Measurements from ENCODE around the gene GFOD1.
"Not testable (repeated sequence)": the region's sequence is repeated elsewhere in the genome, so short reads cannot be mapped to it uniquely, and the experiment has no call there.

Gene GFOD1

DNA sequence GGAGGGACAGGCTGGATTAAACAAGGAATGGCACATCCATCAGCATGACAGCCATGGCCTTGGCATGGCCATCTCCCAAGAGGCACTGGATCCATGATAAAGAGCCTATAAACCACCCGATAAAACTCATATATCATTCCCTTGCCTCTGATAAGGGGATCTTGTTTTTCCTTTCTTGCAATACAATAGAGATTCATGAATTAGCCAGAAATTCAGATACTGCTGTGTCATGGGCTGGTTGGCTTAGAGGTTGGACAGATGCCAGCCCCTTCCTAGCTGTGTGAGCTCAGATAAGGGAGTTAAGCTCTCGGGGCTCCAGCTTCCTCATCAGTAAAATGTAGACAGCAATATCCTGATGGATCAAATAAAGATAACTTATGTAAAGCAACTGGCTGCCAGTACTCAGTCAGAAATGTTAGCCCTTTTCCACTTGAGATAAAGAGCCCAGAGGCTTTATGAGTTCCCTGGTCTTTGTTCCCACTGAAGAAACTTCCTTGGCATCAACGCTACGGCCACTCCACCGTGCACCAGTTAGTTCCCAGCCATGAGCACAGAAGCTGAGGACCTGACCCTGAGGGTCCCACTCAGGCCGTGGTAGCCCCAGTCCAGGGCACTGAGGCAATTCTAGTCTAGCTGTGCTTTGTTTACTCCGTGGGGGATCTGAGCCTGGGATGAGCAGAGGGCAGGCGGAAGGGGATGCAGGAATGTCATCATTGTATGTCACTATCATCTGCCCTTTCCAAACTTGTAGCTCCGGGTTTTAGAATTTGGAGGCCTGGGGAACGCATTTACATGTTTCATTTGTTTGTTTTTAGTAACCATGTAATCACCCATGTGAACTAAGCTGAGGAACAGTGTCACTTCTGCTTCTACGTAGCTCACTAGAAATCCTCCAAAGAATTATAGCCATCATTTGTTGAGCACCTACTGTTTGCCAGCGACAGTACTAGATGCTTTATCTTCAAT is 91.8 kb downstream of the GFOD1 start:
- no CpG with 5 or more reads among the region's 12 CpGs for WGBS (ENCODE audit: extremely low coverage, insufficient coverage, low lambda C conversion rate)

DNA sequence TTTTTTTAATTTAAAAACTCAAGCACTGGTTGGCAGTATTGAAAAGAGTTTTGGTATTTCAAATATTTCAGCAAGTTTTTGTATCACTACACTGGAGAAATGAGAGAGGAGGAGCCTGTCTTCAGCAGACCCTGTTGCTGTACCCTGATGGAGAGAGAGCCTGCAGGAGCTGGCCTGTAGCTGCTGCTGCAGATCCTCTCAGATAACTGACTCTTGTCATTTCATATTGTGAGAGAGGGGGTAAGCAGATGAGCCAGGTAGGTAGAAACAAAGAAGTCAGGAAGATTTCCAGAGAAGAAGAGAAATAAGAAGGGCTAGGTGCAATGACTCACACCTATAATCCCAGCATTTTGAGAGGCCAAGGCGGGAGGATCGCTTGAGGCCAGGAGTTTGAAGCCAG is 94.9 kb downstream of the GFOD1 start:
- Histone ChIP-seq H3K27ac (ENCODE audit: low read depth, low read length) (no peak overlapping the region), H3K4me3 (ENCODE audit: low read length) (no peak overlapping the region), H3K36me3 (ENCODE audit: control insufficient read depth, insufficient read depth, low read length) (no peaks in the 10 kb centered on the region), H2BK5ac (ENCODE audit: low read length) (no peak overlapping the region), H2BK120ac (ENCODE audit: low read depth, low read length) (no peak overlapping the region), H3K9ac (ENCODE audit: low read length) (no peak overlapping the region), H3K18ac (ENCODE audit: low read length) (no peak overlapping the region), H3K23ac (ENCODE audit: low read length) (no peak overlapping the region), H3K4me1 (ENCODE audit: control insufficient read depth, low read depth, low read length) (no peaks in the 10 kb centered on the region), H2BK15ac (replicated peaks; ENCODE audit: low read depth) (no peak overlapping the region), H3K56ac (ENCODE audit: low read length) (no peak overlapping the region), H3K4ac (ENCODE audit: low read depth, low read length) (no peak overlapping the region), H3K79me2 (ENCODE audit: control insufficient read depth, insufficient read depth, low read length) (no peaks in the 10 kb centered on the region), H2AK5ac (ENCODE audit: low read length) (no peak overlapping the region), H4K8ac (ENCODE audit: low read depth, low read length) (no peak overlapping the region), H4K5ac (ENCODE audit: low read length) (no peak overlapping the region), H3K27me3 (ENCODE audit: insufficient read depth, low read length, poor library complexity) (no peaks in the 10 kb centered on the region), H3K4me2 (ENCODE audit: low read length) (no peak overlapping the region), H3K79me1 (ENCODE audit: low read length) (no peaks in the 10 kb centered on the region)
- WGBS (ENCODE audit: extremely low coverage, insufficient coverage, low lambda C conversion rate) = no CpG with 5 or more reads among the region's 2 CpGs
- DNase-seq = no peak

More for the DNA sequence above, 91.8 kb downstream of the GFOD1 start:
- no peak overlapping the region for H3K4ac ChIP-seq (ENCODE audit: low read depth, low read length)
- no peak overlapping the region for H4K5ac ChIP-seq (ENCODE audit: low read length)
- H3K27me3 ChIP-seq (ENCODE audit: insufficient read depth, low read length, poor library complexity) = no peaks in the 10 kb centered on the region
- no peak overlapping the region for H3K4me3 ChIP-seq (ENCODE audit: low read length)
- no peaks in the 10 kb centered on the region for H3K79me1 ChIP-seq (ENCODE audit: low read length)
- H3K36me3 ChIP-seq (ENCODE audit: control insufficient read depth, insufficient read depth, low read length) = no peaks in the 10 kb centered on the region
- no peak overlapping the region for H3K4me2 ChIP-seq (ENCODE audit: low read length)
- no peaks in the 10 kb centered on the region for H3K79me2 ChIP-seq (ENCODE audit: control insufficient read depth, insufficient read depth, low read length)
- H2BK120ac ChIP-seq (ENCODE audit: low read depth, low read length) = no peak overlapping the region
- H4K8ac ChIP-seq (ENCODE audit: low read depth, low read length) = no peak overlapping the region
- H2BK5ac ChIP-seq (ENCODE audit: low read length) = no peak overlapping the region
- no peak overlapping the region for H3K9ac ChIP-seq (ENCODE audit: low read length)
- no peak overlapping the region for H2BK15ac ChIP-seq (replicated peaks; ENCODE audit: low read depth)
- peak; percentile 54 for DNase-seq
- H2AK5ac ChIP-seq (ENCODE audit: low read length) = no peak overlapping the region
- peak overlapping the region; percentile 7 for H3K56ac ChIP-seq (ENCODE audit: low read length)
- H3K18ac ChIP-seq (ENCODE audit: low read length) = peak overlapping the region; percentile 43
- no peak overlapping the region for H3K27ac ChIP-seq (ENCODE audit: low read depth, low read length)
- no peak overlapping the region for H3K23ac ChIP-seq (ENCODE audit: low read length)
- no peaks in the 10 kb centered on the region for H3K4me1 ChIP-seq (ENCODE audit: control insufficient read depth, low read depth, low read length)

DNA sequence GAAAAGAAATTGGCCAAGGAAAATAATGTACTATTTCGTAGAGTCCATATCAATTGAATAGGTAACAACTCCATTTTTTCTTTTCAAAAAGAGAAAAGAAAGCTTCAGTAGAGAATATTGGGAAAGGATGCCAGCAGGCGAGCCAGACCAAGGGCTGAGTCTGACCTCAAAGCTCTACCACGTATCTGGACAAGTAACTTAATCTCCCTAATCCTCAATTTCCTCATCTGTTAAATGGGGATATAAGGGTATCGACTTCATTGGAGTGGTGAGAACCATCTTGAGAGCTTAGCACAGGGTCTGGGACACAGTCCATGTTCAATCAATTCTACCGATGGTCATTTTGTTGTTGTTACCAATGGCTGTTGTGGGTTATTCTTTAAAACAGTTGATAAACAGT is 95.9 kb downstream of the GFOD1 start:
- no peak overlapping the region for H3K4me2 ChIP-seq (ENCODE audit: low read length)
- H3K36me3 ChIP-seq (ENCODE audit: control insufficient read depth, insufficient read depth, low read length) = no peaks in the 10 kb centered on the region
- H3K79me1 ChIP-seq (ENCODE audit: low read length) = no peaks in the 10 kb centered on the region
- H2BK15ac ChIP-seq (replicated peaks; ENCODE audit: low read depth) = no peak overlapping the region
- H4K8ac ChIP-seq (ENCODE audit: low read depth, low read length) = no peak overlapping the region
- no peak overlapping the region for H3K27ac ChIP-seq (ENCODE audit: low read depth, low read length)
- no peak overlapping the region for H2AK5ac ChIP-seq (ENCODE audit: low read length)
- no peaks in the 10 kb centered on the region for H3K4me1 ChIP-seq (ENCODE audit: control insufficient read depth, low read depth, low read length)
- H3K56ac ChIP-seq (ENCODE audit: low read length) = no peak overlapping the region
- no peaks in the 10 kb centered on the region for H3K27me3 ChIP-seq (ENCODE audit: insufficient read depth, low read length, poor library complexity)
- no peak overlapping the region for H2BK5ac ChIP-seq (ENCODE audit: low read length)
- H3K9ac ChIP-seq (ENCODE audit: low read length) = no peak overlapping the region
- H3K79me2 ChIP-seq (ENCODE audit: control insufficient read depth, insufficient read depth, low read length) = no peaks in the 10 kb centered on the region
- H4K5ac ChIP-seq (ENCODE audit: low read length) = no peak overlapping the region
- H3K18ac ChIP-seq (ENCODE audit: low read length) = no peak overlapping the region
- H3K23ac ChIP-seq (ENCODE audit: low read length) = no peak overlapping the region
- DNase-seq = no peak
- no peak overlapping the region for H3K4ac ChIP-seq (ENCODE audit: low read depth, low read length)
- H2BK120ac ChIP-seq (ENCODE audit: low read depth, low read length) = no peak overlapping the region
- no peak overlapping the region for H3K4me3 ChIP-seq (ENCODE audit: low read length)
- WGBS (ENCODE audit: extremely low coverage, insufficient coverage, low lambda C conversion rate) = no CpG with 5 or more reads among the region's 5 CpGs

DNA sequence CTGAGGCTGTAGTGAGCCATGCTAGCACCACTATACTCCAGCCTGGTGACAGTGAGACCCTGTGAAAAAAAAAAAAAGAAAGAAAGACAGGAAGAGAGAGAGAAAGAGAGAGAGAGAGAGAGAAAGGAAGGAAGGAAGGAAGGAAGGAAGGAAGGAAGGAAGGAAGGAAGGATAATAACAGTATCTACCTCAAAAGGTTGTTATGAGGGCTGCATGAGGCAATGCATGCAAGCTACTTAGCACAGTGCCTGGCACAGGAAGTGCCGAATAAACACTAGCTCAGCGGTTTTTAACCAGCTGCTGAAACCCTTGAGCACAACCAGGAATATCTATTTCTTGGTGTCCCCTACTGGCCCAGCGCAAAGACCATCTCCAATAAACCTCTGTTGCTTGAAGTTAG is 96.7 kb downstream of the GFOD1 start:
- Histone ChIP-seq H3K18ac (ENCODE audit: low read length) (no peak overlapping the region), H2BK15ac (replicated peaks; ENCODE audit: low read depth) (no peak overlapping the region), H3K9ac (ENCODE audit: low read length) (no peak overlapping the region), H3K79me2 (ENCODE audit: control insufficient read depth, insufficient read depth, low read length) (no peaks in the 10 kb centered on the region), H4K5ac (ENCODE audit: low read length) (no peak overlapping the region), H3K56ac (ENCODE audit: low read length) (no peak overlapping the region), H3K4ac (ENCODE audit: low read depth, low read length) (no peak overlapping the region), H2BK5ac (ENCODE audit: low read length) (no peak overlapping the region), H3K4me1 (ENCODE audit: control insufficient read depth, low read depth, low read length) (no peaks in the 10 kb centered on the region), H2AK5ac (ENCODE audit: low read length) (no peak overlapping the region), H4K8ac (ENCODE audit: low read depth, low read length) (no peak overlapping the region), H3K4me2 (ENCODE audit: low read length) (no peak overlapping the region), H3K36me3 (ENCODE audit: control insufficient read depth, insufficient read depth, low read length) (no peaks in the 10 kb centered on the region), H3K23ac (ENCODE audit: low read length) (no peak overlapping the region), H3K4me3 (ENCODE audit: low read length) (no peak overlapping the region), H3K79me1 (ENCODE audit: low read length) (no peaks in the 10 kb centered on the region), H3K27ac (ENCODE audit: low read depth, low read length) (no peak overlapping the region), H2BK120ac (ENCODE audit: low read depth, low read length) (no peak overlapping the region), H3K27me3 (ENCODE audit: insufficient read depth, low read length, poor library complexity) (no peaks in the 10 kb centered on the region)
- DNase-seq = no peak
- no CpG with 5 or more reads among the region's 3 CpGs for WGBS (ENCODE audit: extremely low coverage, insufficient coverage, low lambda C conversion rate)

DNA sequence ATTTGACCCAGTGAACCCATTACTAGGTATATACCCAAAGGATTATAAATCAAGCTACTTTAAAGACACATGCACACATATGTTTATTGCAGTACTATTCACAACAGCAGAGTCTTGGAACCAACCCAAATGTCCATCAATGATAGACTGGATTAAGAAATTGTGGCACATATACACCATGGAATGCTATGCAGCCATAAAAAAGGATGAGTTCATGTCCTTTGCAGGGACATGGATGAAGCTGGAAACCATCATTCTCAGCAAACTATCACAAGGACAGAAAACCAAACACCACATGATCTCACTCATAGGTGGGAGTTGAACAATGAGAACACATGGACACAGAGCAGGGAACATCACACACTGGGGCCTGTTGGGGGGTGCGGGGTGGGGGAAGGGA is 98.2 kb downstream of the GFOD1 start:
- H3K36me3 ChIP-seq (ENCODE audit: control insufficient read depth, insufficient read depth, low read length); H3K4me1 ChIP-seq (ENCODE audit: control insufficient read depth, low read depth, low read length); H3K9ac ChIP-seq (ENCODE audit: low read length); H2BK15ac ChIP-seq (replicated peaks; ENCODE audit: low read depth); H2BK5ac ChIP-seq (ENCODE audit: low read length); H2BK120ac ChIP-seq (ENCODE audit: low read depth, low read length); H3K23ac ChIP-seq (ENCODE audit: low read length); H2AK5ac ChIP-seq (ENCODE audit: low read length); H4K8ac ChIP-seq (ENCODE audit: low read depth, low read length); H3K4me2 ChIP-seq (ENCODE audit: low read length); H4K5ac ChIP-seq (ENCODE audit: low read length); H3K4ac ChIP-seq (ENCODE audit: low read depth, low read length); H3K79me2 ChIP-seq (ENCODE audit: control insufficient read depth, insufficient read depth, low read length); H3K4me3 ChIP-seq (ENCODE audit: low read length); DNase-seq; H3K27ac ChIP-seq (ENCODE audit: low read depth, low read length); H3K79me1 ChIP-seq (ENCODE audit: low read length); H3K27me3 ChIP-seq (ENCODE audit: insufficient read depth, low read length, poor library complexity); H3K56ac ChIP-seq (ENCODE audit: low read length); H3K18ac ChIP-seq (ENCODE audit: low read length): not testable (repeated sequence)
- WGBS (ENCODE audit: extremely low coverage, insufficient coverage, low lambda C conversion rate) = no CpG with 5 or more reads among the region's 1 CpG

Data from mesendoderm (in vitro differentiated cells).